ENCODE data around the gene QPCT. TPM values are rescaled to one million over a fixed set of nuclear protein-coding genes. Genes with fewer than 3 reads are reported as not detected.
A peak's percentile ranks its signal among the peaks of the same experiment; 100 is the strongest.

QPCT gene
- polyA plus RNA-seq, 1 of the 3 experiments (the other 2 are of a cell fraction), result 0.12 TPM

DNA sequence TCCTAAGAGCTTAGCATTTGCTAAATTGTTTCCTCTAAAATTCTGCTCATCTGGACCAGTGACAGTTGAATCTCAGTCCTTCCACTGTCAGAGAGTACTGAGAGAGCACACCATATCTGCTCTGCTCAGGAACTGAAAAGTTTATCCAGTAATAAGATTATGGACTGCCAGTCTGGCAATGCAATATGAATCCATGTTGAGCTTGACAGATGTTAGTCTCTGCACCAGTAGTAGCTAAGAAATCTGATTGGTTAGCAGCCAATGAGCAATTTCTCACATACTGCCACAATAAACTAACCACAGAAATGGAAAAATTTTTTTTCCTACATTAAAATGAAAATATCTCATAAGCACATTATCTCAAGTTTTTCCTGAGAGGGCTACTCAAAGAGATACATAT lies 22.1 kb upstream of the QPCT start (continued):
- TF ChIP-seq PBX3 (IDR thresholded peaks at IDR 0.05) (peak; percentile 47; the same call in 1 of the 2 replicates), TCF12 (IDR thresholded peaks at IDR 0.05) (peak; percentile 52; the same call in 1 of the 2 replicates)

DNA sequence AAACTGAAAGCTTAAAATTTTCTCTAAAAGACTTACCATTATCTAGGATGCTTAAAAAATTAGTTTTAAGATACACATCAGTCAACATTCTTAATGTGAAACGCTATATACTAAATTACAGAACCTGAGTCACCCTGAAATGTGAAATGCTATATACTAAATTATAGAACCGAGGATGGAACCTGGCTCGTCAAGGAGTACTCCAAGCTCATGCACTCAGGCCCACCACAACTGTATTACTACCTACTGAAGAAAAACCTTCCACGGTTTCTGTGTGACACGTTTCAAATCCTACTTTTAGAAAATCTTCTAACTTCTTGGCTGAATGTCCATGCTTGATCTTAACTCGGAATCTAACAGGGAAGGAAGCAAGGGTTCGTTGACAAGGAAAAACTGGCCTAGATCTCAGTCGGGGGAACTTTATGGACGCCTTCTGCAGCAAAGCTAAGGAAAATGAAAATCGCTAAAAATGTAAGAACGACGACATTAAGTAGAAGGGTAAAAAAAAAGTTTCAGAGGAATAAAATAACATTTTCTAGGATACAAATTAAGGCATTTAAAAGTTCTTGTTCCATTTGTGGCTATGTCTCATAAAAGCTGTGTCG lies 21.2 kb upstream of the QPCT start:
- ChIA-PET POLR2A (interaction anchor here (0.8 to 1.1 kb wide), 2 partner anchors 12 to 1428 kb away, joined by 3 read pairs; partner anchors contain the start of gene SRSF7), CTCF (interaction anchor here (1.2 to 4.5 kb wide), 6 partner anchors 9 to 73 kb away, joined by 3 to 25 read pairs (median 3); no protein-coding TSS in a partner anchor)
- Histone ChIP-seq H3K9me3 (no peaks in the 10 kb centered on the region), H3K4me1 (ENCODE audit: control insufficient read depth in 1 of 2, insufficient read depth in 2 of 2, low read depth in 1 of 2, low read length in 1 of 2) (peaks cover 30 to 61% of the 10 kb centered on the region in 2 experiments; a peak in 3 of 4 replicates), H3K4me2 (peak overlapping the region; percentile 78), H3K4me3 (ENCODE audit: low read depth in 2 of 2, low read length in 1 of 2) (peak overlapping the region; percentile 92 to 96), H3K36me3 (replicated peaks in 1 of 2; ENCODE audit: control insufficient read depth in 1 of 2, insufficient read depth in 2 of 2, low read length in 1 of 2) (peaks cover 8 to 10% of the 10 kb centered on the region in 2 experiments), H3K9me2 (no peaks in the 10 kb centered on the region), H3K79me2 (ENCODE audit: insufficient read depth) (peaks cover 58% of the 10 kb centered on the region), H3K9ac (peak overlapping the region; percentile 78), H3F3A (replicated peaks; ENCODE audit: insufficient read depth) (peaks cover 26% of the 10 kb centered on the region), H4K20me1 (ENCODE audit: insufficient read depth) (peaks cover 46% of the 10 kb centered on the region), H3K27me3 (ENCODE audit: insufficient read depth) (no peaks in the 10 kb centered on the region), H3K27ac (ENCODE audit: low read depth in 2 of 2, low read length in 1 of 2) (peak overlapping the region; percentile 74 to 93), H2AFZ (ENCODE audit: low read depth) (0 out of 2 replicates have a peak overlapping the region, but pooled peaks have one; percentile 69)
- TF ChIP-seq MXI1 (IDR thresholded peaks at IDR 0.05; ENCODE audit: low read depth, low read length) (no peak), YY1 (IDR thresholded peaks at IDR 0.05; ENCODE audit: low read depth) (no peak), POLR2AphosphoS5 (IDR thresholded peaks at IDR 0.05; ENCODE audit: low read depth, low read length) (no peak), RXRA (IDR thresholded peaks at IDR 0.05; ENCODE audit: borderline replicate concordance, low read depth) (no peak), GATA2 (CRISPR knock-in tag; IDR thresholded peaks at IDR 0.05) (no peak), FOSL2 (IDR thresholded peaks at IDR 0.05; ENCODE audit: borderline replicate concordance, low read depth) (no peak), NRF1 (IDR thresholded peaks at IDR 0.05; ENCODE audit: low read depth, low read length) (no peak), USF1 (IDR thresholded peaks at IDR 0.05; ENCODE audit: borderline replicate concordance, low read depth) (no peak), GABPA (IDR thresholded peaks at IDR 0.05; ENCODE audit: low read depth) (no peak), FOXJ3 (CRISPR knock-in tag; IDR thresholded peaks at IDR 0.05) (no peak), FOXM1 (IDR thresholded peaks at IDR 0.05; ENCODE audit: low read depth) (no peak)
- TF ChIP-seq, protein P1, sequence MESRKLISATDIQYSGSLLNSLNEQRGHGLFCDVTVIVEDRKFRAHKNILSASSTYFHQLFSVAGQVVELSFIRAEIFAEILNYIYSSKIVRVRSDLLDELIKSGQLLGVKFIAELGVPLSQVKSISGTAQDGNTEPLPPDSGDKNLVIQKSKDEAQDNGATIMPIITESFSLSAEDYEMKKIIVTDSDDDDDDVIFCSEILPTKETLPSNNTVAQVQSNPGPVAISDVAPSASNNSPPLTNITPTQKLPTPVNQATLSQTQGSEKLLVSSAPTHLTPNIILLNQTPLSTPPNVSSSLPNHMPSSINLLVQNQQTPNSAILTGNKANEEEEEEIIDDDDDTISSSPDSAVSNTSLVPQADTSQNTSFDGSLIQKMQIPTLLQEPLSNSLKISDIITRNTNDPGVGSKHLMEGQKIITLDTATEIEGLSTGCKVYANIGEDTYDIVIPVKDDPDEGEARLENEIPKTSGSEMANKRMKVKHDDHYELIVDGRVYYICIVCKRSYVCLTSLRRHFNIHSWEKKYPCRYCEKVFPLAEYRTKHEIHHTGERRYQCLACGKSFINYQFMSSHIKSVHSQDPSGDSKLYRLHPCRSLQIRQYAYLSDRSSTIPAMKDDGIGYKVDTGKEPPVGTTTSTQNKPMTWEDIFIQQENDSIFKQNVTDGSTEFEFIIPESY (IDR thresholded peaks at IDR 0.05; ENCODE audit: borderline replicate concordance, low read depth), result no peak
- DNase-seq, result no peak
- 22% methylated on average over 13 of the region's 13 CpGs for WGBS (ENCODE audit: low lambda C conversion rate)

All from SK-N-SH (cell line).